K562 (cell line): ENCODE results near the gene AGAP1.

Experiments used
- CHD2 ChIP-seq: IDR thresholded peaks from 2 replicates; pipeline ENCODE4 v1.6.1; 2011; ENCODE audit warnings: low read depth, low read length
- POLR2AphosphoS5 ChIP-seq: IDR thresholded peaks from 2 replicates; pipeline ENCODE4 v1.6.1; 2011; ENCODE audit warnings: mild to moderate bottlenecking, low read depth, low read length, moderate library complexity; ENCODE audit not compliant: control insufficient read depth, insufficient read depth
- ZFX ChIP-seq: sonication (generic); formaldehyde crosslinking; IDR thresholded peaks from 2 replicates; pipeline ENCODE4 v1.8.0; 2022; ENCODE audit warnings: mild to moderate bottlenecking, missing genetic modification reagents, moderate library complexity

DNA sequence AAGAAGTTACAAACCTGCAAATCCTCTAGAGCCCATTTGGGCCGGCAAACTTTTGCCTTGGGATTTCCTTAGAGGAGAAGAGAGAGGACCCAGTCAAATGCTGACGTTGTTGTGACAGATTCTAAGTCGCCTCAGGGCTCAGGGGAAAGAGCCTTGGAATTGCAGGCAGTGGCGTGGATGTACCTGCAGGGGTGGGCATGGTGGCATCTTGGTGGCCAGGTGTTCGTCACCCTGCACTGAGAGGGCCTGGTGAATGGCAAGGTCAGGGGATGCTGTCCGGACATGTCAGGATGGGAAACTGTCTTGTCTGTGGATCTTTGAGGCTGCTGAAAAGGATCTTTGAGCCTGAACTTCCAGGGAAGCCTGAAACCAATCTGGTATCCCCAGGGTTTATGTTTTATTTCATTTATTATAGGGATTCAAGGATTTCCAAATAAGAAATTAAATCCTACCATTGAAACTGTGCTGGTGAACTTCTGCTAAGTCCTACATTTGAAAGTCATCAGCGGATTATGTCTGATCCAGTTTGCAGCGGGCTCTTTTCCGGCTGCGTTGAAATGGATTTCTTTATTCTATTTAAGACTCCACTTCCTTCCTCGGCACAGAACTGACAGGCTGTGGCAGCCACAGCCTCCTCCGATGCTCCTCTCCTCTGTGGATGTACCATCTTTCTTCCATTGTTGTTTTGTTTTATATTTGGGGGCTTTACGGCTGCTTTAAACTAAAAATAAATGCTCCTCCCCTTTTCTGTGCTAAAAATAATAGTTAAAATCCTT, 207.6 kb downstream of the AGAP1 start:
- TF ChIP-seq ZFX (CRISPR knock-in tag) (no peak), POLR2AphosphoS5 (no peak), CHD2 (no peak)
